WTC11 (cell line): ENCODE measurements around the gene CHRM2.

Source experiments
- FOXK1 ChIP-seq: sonication (generic); formaldehyde crosslinking; IDR thresholded peaks from 2 replicates; pipeline ENCODE4 v1.8.0; 2022; ENCODE audit warnings: mild to moderate bottlenecking, moderate library complexity, missing genetic modification reagents
- FOXP1 ChIP-seq: sonication (generic); formaldehyde crosslinking; IDR thresholded peaks from 2 replicates; pipeline ENCODE4 v1.8.0; 2022; ENCODE audit warnings: missing genetic modification reagents, mild to moderate bottlenecking, moderate library complexity, borderline replicate concordance
- GTF2I ChIP-seq: fragments of 250-450 bp; sonication (Bioruptor Pico); conservative IDR thresholded peaks from 2 replicates; pipeline ENCODE4 v1.4.0; 2021; ENCODE audit warnings: mild to moderate bottlenecking
- NFYB ChIP-seq: sonication (generic); formaldehyde crosslinking; conservative IDR thresholded peaks from 2 replicates; pipeline ENCODE4 v1.8.0; 2022; ENCODE audit warnings: low read depth, missing genetic modification reagents
- NR2C2 ChIP-seq: sonication (generic); formaldehyde crosslinking; IDR thresholded peaks from 2 replicates; pipeline ENCODE4 v1.8.0; 2022; ENCODE audit warnings: mild to moderate bottlenecking, missing genetic modification reagents
- SOX15 ChIP-seq: fragments of 250-450 bp; sonication (Bioruptor Pico); IDR thresholded peaks from 2 replicates; pipeline ENCODE4 v1.9.0; 2021; ENCODE audit warnings: mild to moderate bottlenecking
- TF ChIP-seq, protein P1 (sequence below): sonication (generic); formaldehyde crosslinking; IDR thresholded peaks from 2 replicates; pipeline ENCODE4 v1.8.1; 2022; ENCODE audit warnings: low read depth, missing genetic modification reagents, borderline replicate concordance
- TF ChIP-seq, protein P2 (sequence below): fragments of 200-600 bp; IDR thresholded peaks from 2 replicates; pipeline ENCODE4 v1.8.0; 2022; ENCODE audit warnings: antibody characterized with exemption
- TF ChIP-seq, protein P3 (sequence below): sonication (generic); formaldehyde crosslinking; IDR thresholded peaks from 2 replicates; pipeline ENCODE4 v1.8.1; 2023; ENCODE audit warnings: mild to moderate bottlenecking, missing genetic modification reagents, moderate library complexity
- TF ChIP-seq, protein P4 (sequence below): sonication (generic); formaldehyde crosslinking; IDR thresholded peaks from 2 replicates; pipeline ENCODE4 v1.8.1; 2023; ENCODE audit warnings: mild to moderate bottlenecking, missing genetic modification reagents
- TF ChIP-seq, protein P5 (sequence below): sonication (generic); formaldehyde crosslinking; IDR thresholded peaks from 2 replicates; pipeline ENCODE4 v1.8.0; 2022; ENCODE audit warnings: missing genetic modification reagents
- TF ChIP-seq, protein P6 (sequence below): sonication (generic); formaldehyde crosslinking; IDR thresholded peaks from 2 replicates; pipeline ENCODE4 v1.8.1; 2022; ENCODE audit warnings: low read depth, mild to moderate bottlenecking, moderate library complexity, missing genetic modification reagents, borderline replicate concordance
- TF ChIP-seq, protein P7 (sequence below): fragments of 250-450 bp; sonication (Bioruptor Pico); IDR thresholded peaks from 2 replicates; pipeline ENCODE4 v1.9.0; 2021; ENCODE audit warnings: mild to moderate bottlenecking
- TF ChIP-seq, protein P8 (sequence below): sonication (generic); formaldehyde crosslinking; IDR thresholded peaks from 2 replicates; pipeline ENCODE4 v1.8.1; 2023; ENCODE audit warnings: mild to moderate bottlenecking, missing genetic modification reagents, moderate library complexity

DNA sequence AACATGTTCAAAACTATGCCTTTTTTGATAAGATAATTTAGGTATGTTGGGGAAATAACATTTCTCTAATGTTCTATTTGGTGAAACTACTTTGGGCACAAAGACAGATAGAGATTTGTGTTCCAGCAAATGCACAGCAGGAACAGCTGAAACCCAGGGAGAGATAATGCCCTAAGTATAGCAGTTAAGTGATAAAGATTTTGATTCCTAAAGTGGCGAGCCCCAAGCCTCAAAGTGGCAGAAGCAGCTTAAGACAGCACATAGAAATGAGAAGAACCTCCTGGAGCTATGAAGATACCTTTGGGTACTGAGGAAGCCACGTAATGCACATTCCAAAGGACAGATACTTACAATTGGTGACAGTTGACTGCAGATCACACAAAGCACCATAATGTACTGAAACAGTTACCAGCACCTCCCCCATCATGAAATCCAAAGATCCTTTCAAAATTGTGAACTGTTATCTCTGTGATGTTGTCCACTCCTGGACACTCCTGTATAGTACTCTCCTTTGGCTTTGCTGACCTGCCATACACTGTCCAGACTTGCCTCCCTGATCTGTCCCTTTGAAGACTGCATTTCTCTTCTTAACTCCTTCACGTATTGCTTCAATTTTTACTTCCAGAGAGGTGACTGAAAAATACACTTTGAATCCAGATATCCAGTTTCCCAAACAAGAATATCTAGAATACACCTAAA lies 62.9 kb downstream of the CHRM2 start:
- TF ChIP-seq, protein P1, sequence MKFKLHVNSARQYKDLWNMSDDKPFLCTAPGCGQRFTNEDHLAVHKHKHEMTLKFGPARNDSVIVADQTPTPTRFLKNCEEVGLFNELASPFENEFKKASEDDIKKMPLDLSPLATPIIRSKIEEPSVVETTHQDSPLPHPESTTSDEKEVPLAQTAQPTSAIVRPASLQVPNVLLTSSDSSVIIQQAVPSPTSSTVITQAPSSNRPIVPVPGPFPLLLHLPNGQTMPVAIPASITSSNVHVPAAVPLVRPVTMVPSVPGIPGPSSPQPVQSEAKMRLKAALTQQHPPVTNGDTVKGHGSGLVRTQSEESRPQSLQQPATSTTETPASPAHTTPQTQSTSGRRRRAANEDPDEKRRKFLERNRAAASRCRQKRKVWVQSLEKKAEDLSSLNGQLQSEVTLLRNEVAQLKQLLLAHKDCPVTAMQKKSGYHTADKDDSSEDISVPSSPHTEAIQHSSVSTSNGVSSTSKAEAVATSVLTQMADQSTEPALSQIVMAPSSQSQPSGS (CRISPR knock-in tag), result no peak
- TF ChIP-seq, protein P2, sequence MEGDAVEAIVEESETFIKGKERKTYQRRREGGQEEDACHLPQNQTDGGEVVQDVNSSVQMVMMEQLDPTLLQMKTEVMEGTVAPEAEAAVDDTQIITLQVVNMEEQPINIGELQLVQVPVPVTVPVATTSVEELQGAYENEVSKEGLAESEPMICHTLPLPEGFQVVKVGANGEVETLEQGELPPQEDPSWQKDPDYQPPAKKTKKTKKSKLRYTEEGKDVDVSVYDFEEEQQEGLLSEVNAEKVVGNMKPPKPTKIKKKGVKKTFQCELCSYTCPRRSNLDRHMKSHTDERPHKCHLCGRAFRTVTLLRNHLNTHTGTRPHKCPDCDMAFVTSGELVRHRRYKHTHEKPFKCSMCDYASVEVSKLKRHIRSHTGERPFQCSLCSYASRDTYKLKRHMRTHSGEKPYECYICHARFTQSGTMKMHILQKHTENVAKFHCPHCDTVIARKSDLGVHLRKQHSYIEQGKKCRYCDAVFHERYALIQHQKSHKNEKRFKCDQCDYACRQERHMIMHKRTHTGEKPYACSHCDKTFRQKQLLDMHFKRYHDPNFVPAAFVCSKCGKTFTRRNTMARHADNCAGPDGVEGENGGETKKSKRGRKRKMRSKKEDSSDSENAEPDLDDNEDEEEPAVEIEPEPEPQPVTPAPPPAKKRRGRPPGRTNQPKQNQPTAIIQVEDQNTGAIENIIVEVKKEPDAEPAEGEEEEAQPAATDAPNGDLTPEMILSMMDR, result no peak
- TF ChIP-seq, protein P3, sequence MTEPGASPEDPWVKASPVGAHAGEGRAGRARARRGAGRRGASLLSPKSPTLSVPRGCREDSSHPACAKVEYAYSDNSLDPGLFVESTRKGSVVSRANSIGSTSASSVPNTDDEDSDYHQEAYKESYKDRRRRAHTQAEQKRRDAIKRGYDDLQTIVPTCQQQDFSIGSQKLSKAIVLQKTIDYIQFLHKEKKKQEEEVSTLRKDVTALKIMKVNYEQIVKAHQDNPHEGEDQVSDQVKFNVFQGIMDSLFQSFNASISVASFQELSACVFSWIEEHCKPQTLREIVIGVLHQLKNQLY (CRISPR knock-in tag), result no peak
- TF ChIP-seq FOXK1 (no peak), NFYB (CRISPR knock-in tag) (no peak), NR2C2 (CRISPR knock-in tag) (no peak), FOXP1 (CRISPR knock-in tag) (no peak), GTF2I (no peak), SOX15 (no peak)
- TF ChIP-seq, protein P4, sequence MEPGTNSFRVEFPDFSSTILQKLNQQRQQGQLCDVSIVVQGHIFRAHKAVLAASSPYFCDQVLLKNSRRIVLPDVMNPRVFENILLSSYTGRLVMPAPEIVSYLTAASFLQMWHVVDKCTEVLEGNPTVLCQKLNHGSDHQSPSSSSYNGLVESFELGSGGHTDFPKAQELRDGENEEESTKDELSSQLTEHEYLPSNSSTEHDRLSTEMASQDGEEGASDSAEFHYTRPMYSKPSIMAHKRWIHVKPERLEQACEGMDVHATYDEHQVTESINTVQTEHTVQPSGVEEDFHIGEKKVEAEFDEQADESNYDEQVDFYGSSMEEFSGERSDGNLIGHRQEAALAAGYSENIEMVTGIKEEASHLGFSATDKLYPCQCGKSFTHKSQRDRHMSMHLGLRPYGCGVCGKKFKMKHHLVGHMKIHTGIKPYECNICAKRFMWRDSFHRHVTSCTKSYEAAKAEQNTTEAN (CRISPR knock-in tag), result no peak
- TF ChIP-seq, protein P5, sequence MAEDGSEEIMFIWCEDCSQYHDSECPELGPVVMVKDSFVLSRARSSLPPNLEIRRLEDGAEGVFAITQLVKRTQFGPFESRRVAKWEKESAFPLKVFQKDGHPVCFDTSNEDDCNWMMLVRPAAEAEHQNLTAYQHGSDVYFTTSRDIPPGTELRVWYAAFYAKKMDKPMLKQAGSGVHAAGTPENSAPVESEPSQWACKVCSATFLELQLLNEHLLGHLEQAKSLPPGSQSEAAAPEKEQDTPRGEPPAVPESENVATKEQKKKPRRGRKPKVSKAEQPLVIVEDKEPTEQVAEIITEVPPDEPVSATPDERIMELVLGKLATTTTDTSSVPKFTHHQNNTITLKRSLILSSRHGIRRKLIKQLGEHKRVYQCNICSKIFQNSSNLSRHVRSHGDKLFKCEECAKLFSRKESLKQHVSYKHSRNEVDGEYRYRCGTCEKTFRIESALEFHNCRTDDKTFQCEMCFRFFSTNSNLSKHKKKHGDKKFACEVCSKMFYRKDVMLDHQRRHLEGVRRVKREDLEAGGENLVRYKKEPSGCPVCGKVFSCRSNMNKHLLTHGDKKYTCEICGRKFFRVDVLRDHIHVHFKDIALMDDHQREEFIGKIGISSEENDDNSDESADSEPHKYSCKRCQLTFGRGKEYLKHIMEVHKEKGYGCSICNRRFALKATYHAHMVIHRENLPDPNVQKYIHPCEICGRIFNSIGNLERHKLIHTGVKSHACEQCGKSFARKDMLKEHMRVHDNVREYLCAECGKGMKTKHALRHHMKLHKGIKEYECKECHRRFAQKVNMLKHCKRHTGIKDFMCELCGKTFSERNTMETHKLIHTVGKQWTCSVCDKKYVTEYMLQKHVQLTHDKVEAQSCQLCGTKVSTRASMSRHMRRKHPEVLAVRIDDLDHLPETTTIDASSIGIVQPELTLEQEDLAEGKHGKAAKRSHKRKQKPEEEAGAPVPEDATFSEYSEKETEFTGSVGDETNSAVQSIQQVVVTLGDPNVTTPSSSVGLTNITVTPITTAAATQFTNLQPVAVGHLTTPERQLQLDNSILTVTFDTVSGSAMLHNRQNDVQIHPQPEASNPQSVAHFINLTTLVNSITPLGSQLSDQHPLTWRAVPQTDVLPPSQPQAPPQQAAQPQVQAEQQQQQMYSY (CRISPR knock-in tag), result no peak
- TF ChIP-seq, protein P6, sequence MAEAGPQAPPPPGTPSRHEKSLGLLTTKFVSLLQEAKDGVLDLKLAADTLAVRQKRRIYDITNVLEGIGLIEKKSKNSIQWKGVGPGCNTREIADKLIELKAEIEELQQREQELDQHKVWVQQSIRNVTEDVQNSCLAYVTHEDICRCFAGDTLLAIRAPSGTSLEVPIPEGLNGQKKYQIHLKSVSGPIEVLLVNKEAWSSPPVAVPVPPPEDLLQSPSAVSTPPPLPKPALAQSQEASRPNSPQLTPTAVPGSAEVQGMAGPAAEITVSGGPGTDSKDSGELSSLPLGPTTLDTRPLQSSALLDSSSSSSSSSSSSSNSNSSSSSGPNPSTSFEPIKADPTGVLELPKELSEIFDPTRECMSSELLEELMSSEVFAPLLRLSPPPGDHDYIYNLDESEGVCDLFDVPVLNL (CRISPR knock-in tag), result no peak
- TF ChIP-seq, protein P7, sequence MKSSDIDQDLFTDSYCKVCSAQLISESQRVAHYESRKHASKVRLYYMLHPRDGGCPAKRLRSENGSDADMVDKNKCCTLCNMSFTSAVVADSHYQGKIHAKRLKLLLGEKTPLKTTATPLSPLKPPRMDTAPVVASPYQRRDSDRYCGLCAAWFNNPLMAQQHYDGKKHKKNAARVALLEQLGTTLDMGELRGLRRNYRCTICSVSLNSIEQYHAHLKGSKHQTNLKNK (CRISPR knock-in tag), result no peak
- TF ChIP-seq, protein P8, sequence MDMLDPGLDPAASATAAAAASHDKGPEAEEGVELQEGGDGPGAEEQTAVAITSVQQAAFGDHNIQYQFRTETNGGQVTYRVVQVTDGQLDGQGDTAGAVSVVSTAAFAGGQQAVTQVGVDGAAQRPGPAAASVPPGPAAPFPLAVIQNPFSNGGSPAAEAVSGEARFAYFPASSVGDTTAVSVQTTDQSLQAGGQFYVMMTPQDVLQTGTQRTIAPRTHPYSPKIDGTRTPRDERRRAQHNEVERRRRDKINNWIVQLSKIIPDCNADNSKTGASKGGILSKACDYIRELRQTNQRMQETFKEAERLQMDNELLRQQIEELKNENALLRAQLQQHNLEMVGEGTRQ, result no peak
